Naive thymus-derived CD4-positive, alpha-beta T cell (primary cell): ENCODE data around the gene HERPUD1. TPM values are rescaled to one million over a fixed set of nuclear protein-coding genes. Genes with fewer than 3 reads are reported as not detected.

Experiments
- ATAC-seq: fragments of 150-1000 bp; cut with Tn5 transposase; 2 replicates; pipeline ENCODE4 v1.10.0; 2021; ENCODE audit warnings: mild to moderate bottlenecking, moderate library complexity
- CTCF ChIA-PET: fragments of 350-600 bp; sonication (Branson Sonifier 250); formaldehyde crosslinking; loops from one replicate; lab custom pipeline; 2021; ENCODE audit warnings: antibody characterized with exemption; lab: Charles Lee
- POLR2A ChIA-PET: fragments of 350-600 bp; sonication (Branson Sonifier 250); formaldehyde crosslinking; loops from one replicate; lab custom pipeline; 2021; ENCODE audit warnings: antibody characterized with exemption, inconsistent platforms; lab: Charles Lee
- DNase-seq, 9 donors: peaks; one replicate each; pipeline versions ENCODE4 v3.0.0 to v3.0.0-alpha.2; 2020 to 2022; ENCODE audit warnings: mixed read lengths in 1 of 9
- H3K27ac ChIP-seq: one replicate; pipeline ENCODE4 v1.7.0; 2013; ENCODE audit warnings: mild to moderate bottlenecking, low read depth, low read length, moderate library complexity
- H3K27me3 ChIP-seq, 2 donors: one replicate each; pipeline ENCODE4 v1.7.0; 2013; ENCODE audit warnings: low read length in 2 of 2, mild to moderate bottlenecking in 2 of 2, moderate library complexity in 2 of 2; ENCODE audit not compliant: control insufficient read depth in 2 of 2, insufficient read depth in 2 of 2
- H3K36me3 ChIP-seq, 3 experiments: 1 replicate in 2 of 3; 2 replicates in 1 of 3; pipeline ENCODE4 v1.7.0; 2013; ENCODE audit warnings: low read length in 3 of 3, mild to moderate bottlenecking in 3 of 3, moderate library complexity in 1 of 3; ENCODE audit not compliant: insufficient read depth in 3 of 3, control insufficient read depth in 2 of 3
- H3K4me1 ChIP-seq, 2 donors: one replicate each; pipeline ENCODE4 v1.7.0; 2013; ENCODE audit warnings: low read length in 2 of 2, mild to moderate bottlenecking in 2 of 2, moderate library complexity in 1 of 2; ENCODE audit not compliant: control insufficient read depth in 2 of 2, insufficient read depth in 2 of 2
- H3K4me3 ChIP-seq: 2 replicates; pipeline ENCODE4 v1.7.0; 2013; ENCODE audit warnings: mild to moderate bottlenecking, low read length
- H3K9me3 ChIP-seq, 3 experiments: 1 replicate in 2 of 3; 2 replicates in 1 of 3; pipeline ENCODE4 v1.7.0; 2013; ENCODE audit warnings: low read length in 3 of 3; ENCODE audit not compliant: control insufficient read depth in 2 of 3
- H3K27ac Mint-ChIP-seq, 9 donors: one replicate each; pipeline ENCODE4 v1.8.0; 2020 to 2022; ENCODE audit warnings: mixed read lengths in 9 of 9, mild to moderate bottlenecking in 8 of 9, moderate library complexity in 5 of 9, inconsistent platforms in 2 of 9
- H3K27me3 Mint-ChIP-seq, 5 donors: one replicate each; pipeline ENCODE4 v1.8.0; 2021 to 2022; ENCODE audit warnings: mixed read lengths in 5 of 5, mild to moderate bottlenecking in 1 of 5
- H3K36me3 Mint-ChIP-seq, 5 donors: one replicate each; pipeline ENCODE4 v1.8.0; 2020 to 2022; ENCODE audit warnings: mixed read lengths in 5 of 5, mild to moderate bottlenecking in 3 of 5, inconsistent platforms in 1 of 5
- H3K4me1 Mint-ChIP-seq, 7 donors: one replicate each; pipeline ENCODE4 v1.8.0; 2020 to 2022; ENCODE audit warnings: mixed read lengths in 7 of 7, mild to moderate bottlenecking in 3 of 7, inconsistent platforms in 1 of 7
- H3K4me3 Mint-ChIP-seq, 10 donors: one replicate each; pipeline ENCODE4 v1.8.0; 2020 to 2022; ENCODE audit warnings: mild to moderate bottlenecking in 10 of 10, mixed read lengths in 10 of 10, moderate library complexity in 6 of 10, inconsistent platforms in 2 of 10
- H3K9me3 Mint-ChIP-seq, 11 donors: one replicate each; pipeline ENCODE4 v1.8.0; 2020 to 2022; ENCODE audit warnings: mixed read lengths in 11 of 11, mild to moderate bottlenecking in 4 of 11, inconsistent platforms in 1 of 11, moderate library complexity in 1 of 11
- intact Hi-C, 2 donors: fragments of 100-400 bp; cut with micrococcal nuclease; formaldehyde crosslinking; loops; one replicate each; pipeline ENCODE4 v1.15.1; 2023
- polyA plus RNA-seq, 2 donors: library from polyadenylated mRNA; unstranded; fragments of 300-500 nt; fragmentation: Illumina TruSeq; gene quantifications; one replicate each; pipeline ENCODE4 v1.2.3, GENCODE V29; 2021
- total RNA-seq, 6 experiments: library from RNA in 5 of 6; stranded (reverse) in 5 of 6; gene quantifications; 1 replicate in 5 of 6; 2 replicates in 1 of 6; pipeline ENCODE4 v1.2.3 and lab custom pipeline; 2021 to 2026

The HERPUD1 gene
- total and polyA plus RNA-seq, 7 experiments from 2014 or later: 42.0 to 226 (median 117) TPM

DNA sequence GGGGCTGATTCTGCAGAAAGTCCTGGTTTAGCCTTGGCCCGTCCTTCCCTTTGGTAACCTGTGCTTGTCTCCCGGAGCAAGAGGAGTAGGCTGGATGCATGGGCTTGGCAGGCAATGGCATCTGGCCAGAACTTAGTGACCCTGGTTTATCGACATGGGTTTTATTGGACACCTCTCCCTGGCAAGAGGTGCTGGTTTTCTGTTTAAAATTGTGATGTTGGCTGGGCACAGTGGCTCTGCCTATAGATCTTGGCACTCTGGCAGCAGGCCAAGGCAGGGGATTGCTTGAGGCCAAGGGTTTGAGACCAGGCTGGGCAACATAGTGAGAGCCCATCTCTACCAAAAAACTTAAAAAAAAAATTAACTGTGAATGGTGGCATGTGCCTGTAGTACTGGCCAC lies 35.7 kb upstream of the HERPUD1 start:
- H3K27ac Mint-ChIP-seq: peak overlapping the region in 1 of 9 donors; percentile 5
- intact Hi-C loops: no loop called here
- H3K4me1 Mint-ChIP-seq: peaks cover 8 to 24% (median 18%) of the 10 kb centered on the region in 7 donors
- no peak overlapping the region for H3K4me3 Mint-ChIP-seq
- POLR2A ChIA-PET: interaction anchor here (0.7 kb wide), 1 partner anchor 449 kb away, joined by 3 read pairs; no protein-coding TSS in a partner anchor
- H3K9me3 Mint-ChIP-seq: no peaks in the 10 kb centered on the region
- DNase-seq (no peak), ATAC-seq (no peak)
- no peaks in the 10 kb centered on the region for H3K9me3 ChIP-seq
- no peak overlapping the region for H3K27ac ChIP-seq
- peaks cover 0 to 18% (median 3%) of the 10 kb centered on the region in 5 donors for H3K27me3 Mint-ChIP-seq
- H3K36me3 Mint-ChIP-seq: no peaks in the 10 kb centered on the region
- H3K4me3 ChIP-seq: no peak overlapping the region
- H3K4me1 ChIP-seq: peaks cover 7 to 8% of the 10 kb centered on the region in 2 donors
- no peaks in the 10 kb centered on the region for H3K36me3 ChIP-seq
- CTCF ChIA-PET: no interaction called here
- no peaks in the 10 kb centered on the region for H3K27me3 ChIP-seq

DNA sequence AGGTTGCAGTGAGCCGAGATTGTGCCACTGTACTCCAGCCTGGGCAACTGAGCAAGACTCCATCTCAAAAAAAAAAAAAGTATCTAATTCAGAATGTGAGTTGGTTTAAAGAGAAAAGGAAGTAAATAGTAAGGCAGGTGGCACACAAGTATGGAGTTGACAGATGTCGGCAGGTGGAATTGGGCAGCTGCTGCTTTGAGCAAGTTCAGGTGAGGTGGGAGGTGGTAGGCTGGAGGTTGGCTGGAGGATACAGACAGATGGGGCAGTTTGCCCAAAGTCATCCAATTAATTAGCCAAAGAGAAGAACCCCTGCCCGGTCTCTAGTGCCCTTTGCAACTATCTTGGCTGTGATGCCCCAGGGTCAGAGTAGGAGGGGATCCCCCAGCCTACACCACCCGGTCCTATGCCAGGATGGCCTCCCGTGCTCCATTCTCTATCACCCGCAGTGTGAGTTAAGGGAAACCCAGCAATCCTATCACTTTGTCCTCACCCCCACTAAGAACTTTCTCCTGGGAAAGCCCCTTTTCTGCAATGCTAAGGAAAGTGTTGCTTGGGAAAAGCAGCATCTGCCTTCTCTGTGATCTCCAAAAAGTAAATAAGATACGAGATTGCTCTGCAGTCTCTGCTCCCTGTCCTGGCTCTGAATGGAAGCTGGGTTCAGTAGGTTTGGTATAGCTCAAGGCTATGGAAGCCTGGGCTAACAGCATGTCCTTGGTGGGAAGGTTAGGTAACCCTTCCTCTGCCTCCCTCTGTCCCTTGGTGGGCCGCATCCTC lies 34.7 kb upstream of the HERPUD1 start:
- ATAC-seq (no peak), DNase-seq (no peak)
- H3K9me3 Mint-ChIP-seq: no peaks in the 10 kb centered on the region
- Histone ChIP-seq H3K4me1 (peaks cover 7 to 8% of the 10 kb centered on the region in 2 donors), H3K36me3 (no peaks in the 10 kb centered on the region), H3K4me3 (no peak overlapping the region), H3K27me3 (no peaks in the 10 kb centered on the region), H3K27ac (no peak overlapping the region), H3K9me3 (no peaks in the 10 kb centered on the region)
- intact Hi-C loops: no loop called here
- peak overlapping the region in 2 of 10 donors; percentile 24 to 25 for H3K4me3 Mint-ChIP-seq
- ChIA-PET CTCF (no interaction called here), POLR2A (interaction anchor here (0.7 kb wide), 1 partner anchor 448 kb away, joined by 3 read pairs; no protein-coding TSS in a partner anchor)
- no peaks in the 10 kb centered on the region for H3K36me3 Mint-ChIP-seq
- peaks cover 0 to 23% (median 3%) of the 10 kb centered on the region in 5 donors for H3K27me3 Mint-ChIP-seq
- peaks cover 8 to 24% (median 18%) of the 10 kb centered on the region in 7 donors for H3K4me1 Mint-ChIP-seq
- peak overlapping the region in 2 of 9 donors; percentile 7 to 78 for H3K27ac Mint-ChIP-seq

DNA sequence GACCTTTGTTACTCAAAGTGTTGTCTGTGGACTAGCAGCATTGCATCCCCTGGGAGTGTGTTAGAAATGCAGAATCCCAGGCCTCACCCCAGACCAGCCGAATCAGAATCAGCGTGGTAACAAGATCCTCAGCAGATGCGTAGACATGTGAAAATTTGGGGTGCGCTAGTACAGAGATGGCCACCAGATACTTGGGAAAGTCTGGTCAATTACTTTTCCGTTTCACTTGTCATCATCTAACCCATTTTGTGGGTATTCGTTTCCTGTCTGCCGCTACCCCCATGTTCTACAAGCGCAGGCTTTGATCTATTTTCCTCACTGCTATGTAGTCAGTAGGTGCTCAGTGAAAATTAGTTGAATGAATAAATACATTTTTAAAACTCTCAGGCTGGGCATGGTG lies 33.1 kb upstream of the HERPUD1 start:
- ATAC-seq (peak; percentile 29), DNase-seq (peak in 2 of 9 donors; percentile 10 to 24)
- H3K4me3 ChIP-seq: no peak overlapping the region
- H3K4me3 Mint-ChIP-seq: peak overlapping the region in 2 of 10 donors; percentile 38 to 41
- H3K27me3 Mint-ChIP-seq: peaks cover 0 to 23% (median 3%) of the 10 kb centered on the region in 5 donors
- no peaks in the 10 kb centered on the region for H3K36me3 Mint-ChIP-seq
- peaks cover 7 to 8% of the 10 kb centered on the region in 2 donors for H3K4me1 ChIP-seq
- H3K9me3 ChIP-seq: no peaks in the 10 kb centered on the region
- ChIA-PET CTCF (no interaction called here), POLR2A (no interaction called here)
- H3K9me3 Mint-ChIP-seq: no peaks in the 10 kb centered on the region
- H3K27ac Mint-ChIP-seq: peak overlapping the region in 3 of 9 donors; percentile 4 to 78 (median 8)
- H3K27ac ChIP-seq: no peak overlapping the region
- intact Hi-C loops: no loop called here
- no peaks in the 10 kb centered on the region for H3K27me3 ChIP-seq
- H3K4me1 Mint-ChIP-seq: peaks cover 8 to 24% (median 18%) of the 10 kb centered on the region in 7 donors
- H3K36me3 ChIP-seq: no peaks in the 10 kb centered on the region

DNA sequence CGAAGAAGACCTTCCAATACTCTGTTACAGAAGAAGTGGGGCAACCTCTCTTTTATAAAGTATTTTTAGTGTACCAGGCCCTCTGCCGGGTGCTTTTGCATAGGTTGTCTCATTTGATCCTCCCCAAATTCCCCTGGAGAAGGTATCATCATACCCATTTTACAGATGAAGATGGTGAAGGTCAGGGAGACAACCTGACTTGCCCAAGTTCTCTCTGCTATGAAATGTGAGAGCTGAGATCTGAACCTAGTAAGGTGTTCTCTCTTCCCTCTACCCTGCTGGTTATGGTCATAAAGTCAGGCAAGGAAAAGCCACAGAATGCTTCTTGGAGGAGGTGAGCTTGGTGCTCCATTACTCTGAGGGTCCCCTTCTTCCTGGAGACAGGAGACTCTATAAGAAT lies 28.1 kb upstream of the HERPUD1 start:
- H3K4me1 Mint-ChIP-seq: peaks cover 3 to 15% (median 12%) of the 10 kb centered on the region in 7 donors
- H3K27me3 ChIP-seq: no peaks in the 10 kb centered on the region
- peaks cover 0 to 6% (median 0%) of the 10 kb centered on the region in 11 donors for H3K9me3 Mint-ChIP-seq
- intact Hi-C loops: no loop called here
- no peak overlapping the region for H3K27ac ChIP-seq
- peaks cover 0 to 20% (median 3%) of the 10 kb centered on the region in 5 donors for H3K27me3 Mint-ChIP-seq
- peaks cover 0 to 4% (median 0%) of the 10 kb centered on the region in 5 donors for H3K36me3 Mint-ChIP-seq
- H3K4me3 Mint-ChIP-seq: no peak overlapping the region
- peaks cover 3 to 7% of the 10 kb centered on the region in 2 donors for H3K4me1 ChIP-seq
- POLR2A ChIA-PET: no interaction called here
- H3K27ac Mint-ChIP-seq: no peak overlapping the region
- H3K4me3 ChIP-seq: no peak overlapping the region
- no peaks in the 10 kb centered on the region for H3K9me3 ChIP-seq
- DNase-seq (no peak), ATAC-seq (no peak)
- no peaks in the 10 kb centered on the region for H3K36me3 ChIP-seq
- CTCF ChIA-PET: no interaction called here

DNA sequence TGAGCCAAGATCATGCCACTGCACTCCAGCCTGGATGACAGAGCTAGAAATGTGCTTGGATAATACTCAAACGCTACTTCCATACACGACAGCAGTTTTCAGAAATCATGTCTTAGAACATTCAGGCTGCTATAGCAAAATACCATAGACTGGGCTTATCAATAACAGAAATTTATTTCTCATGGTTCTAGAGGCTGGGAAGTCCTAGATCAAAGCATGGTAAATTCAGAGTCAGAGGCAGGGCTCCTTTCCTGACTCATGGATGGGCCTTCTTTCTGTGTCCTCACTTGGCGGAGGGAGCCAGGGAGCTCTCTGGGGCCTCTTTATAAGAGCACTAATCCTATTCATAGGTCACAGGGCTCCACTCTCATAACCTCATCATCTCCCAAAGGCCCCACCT lies 24.5 kb upstream of the HERPUD1 start:
- ChIA-PET CTCF (no interaction called here), POLR2A (no interaction called here)
- Mint-ChIP-seq H3K27me3 (peaks cover 0 to 4% (median 0%) of the 10 kb centered on the region in 5 donors), H3K27ac (peak overlapping the region in 1 of 9 donors; percentile 69), H3K9me3 (peaks cover 0 to 6% (median 0%) of the 10 kb centered on the region in 11 donors), H3K36me3 (peaks cover 0 to 4% (median 0%) of the 10 kb centered on the region in 5 donors), H3K4me1 (peaks cover 0 to 20% (median 17%) of the 10 kb centered on the region in 7 donors), H3K4me3 (no peak overlapping the region)
- Histone ChIP-seq H3K36me3 (no peaks in the 10 kb centered on the region), H3K4me3 (no peak overlapping the region), H3K27me3 (no peaks in the 10 kb centered on the region), H3K9me3 (no peaks in the 10 kb centered on the region), H3K27ac (no peak overlapping the region), H3K4me1 (peaks cover 0 to 9% of the 10 kb centered on the region in 2 donors)
- intact Hi-C loops: no loop called here
- no peak for DNase-seq
- no peak for ATAC-seq

DNA sequence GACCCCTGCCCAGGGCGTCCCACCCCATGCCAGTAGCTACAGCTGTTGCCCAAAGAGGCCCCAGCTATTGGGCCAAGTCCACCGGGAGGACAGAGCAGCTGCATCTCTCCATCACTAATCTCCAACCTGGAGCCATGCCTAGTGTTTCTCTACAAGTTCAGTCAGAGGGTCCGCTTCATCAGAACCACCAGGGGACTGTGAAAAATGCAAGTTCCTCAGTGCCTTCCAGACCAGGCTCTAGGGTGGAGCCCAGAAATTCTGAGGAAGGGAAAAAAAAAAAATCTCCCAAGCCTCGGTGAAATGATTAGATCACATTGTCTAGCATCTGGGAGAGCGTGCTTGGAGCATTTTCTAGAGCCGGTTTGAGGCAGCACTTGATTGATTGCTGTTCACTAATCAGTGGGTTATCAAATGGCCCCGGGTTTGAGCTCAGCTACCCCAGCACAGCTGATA lies 22.4 kb upstream of the HERPUD1 start:
- POLR2A ChIA-PET: no interaction called here
- peaks cover 0 to 13% (median 0%) of the 10 kb centered on the region in 5 donors for H3K27me3 Mint-ChIP-seq
- no peak for DNase-seq
- Histone ChIP-seq H3K4me3 (no peak overlapping the region), H3K27ac (no peak overlapping the region), H3K27me3 (no peaks in the 10 kb centered on the region), H3K9me3 (no peaks in the 10 kb centered on the region), H3K4me1 (peaks cover 0 to 9% of the 10 kb centered on the region in 2 donors), H3K36me3 (no peaks in the 10 kb centered on the region)
- no peak overlapping the region for H3K27ac Mint-ChIP-seq
- H3K9me3 Mint-ChIP-seq: peaks cover 0 to 6% (median 0%) of the 10 kb centered on the region in 11 donors
- H3K36me3 Mint-ChIP-seq: peaks cover 0 to 4% (median 0%) of the 10 kb centered on the region in 5 donors
- CTCF ChIA-PET: interaction anchor here (1.9 kb wide), 1 partner anchor 391 kb away, joined by 4 read pairs; no protein-coding TSS in a partner anchor
- peaks cover 0 to 29% (median 17%) of the 10 kb centered on the region in 7 donors for H3K4me1 Mint-ChIP-seq
- no peak for ATAC-seq
- intact Hi-C loops: no loop called here
- peak overlapping the region in 1 of 10 donors; percentile 38 for H3K4me3 Mint-ChIP-seq
